ENCODE results near the gene ASIC2.

DNA sequence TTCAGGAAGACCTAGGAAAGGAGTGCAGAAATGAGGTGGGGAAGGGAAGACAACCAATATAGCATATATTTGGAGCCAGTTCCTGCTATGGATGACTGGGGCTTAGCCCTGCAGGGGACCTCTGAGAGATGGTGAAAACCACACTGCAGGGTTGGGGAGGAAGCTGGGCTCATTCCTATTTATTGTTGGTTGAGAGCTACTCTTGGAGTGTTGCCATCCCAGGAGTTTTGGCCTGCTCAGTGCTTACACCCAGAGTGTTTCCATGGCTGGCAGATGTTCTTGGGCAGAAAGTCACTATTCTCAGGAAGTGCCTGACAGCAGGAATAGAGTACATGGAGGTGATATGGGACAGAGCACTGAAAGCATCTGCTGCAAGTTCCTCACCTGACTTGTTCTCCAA lies 155.7 kb downstream of the ASIC2 start:
- TF ChIP-seq EZH2 (IDR thresholded peaks at IDR 0.05; ENCODE audit: low read length, unreplicated experiment) (no peak), EZH2phosphoT487 (IDR thresholded peaks at IDR 0.05; ENCODE audit: borderline replicate concordance, low read length) (no peak)
